Neural crest cell (in vitro differentiated cells): ENCODE results near the gene PHF19. TPM values are rescaled to one million over a fixed set of nuclear protein-coding genes. Genes with fewer than 3 reads are reported as not detected.

ENCODE experiments used
- DNase-seq: peaks from one replicate; pipeline ENCODE4 v3.0.0; 2021; ENCODE audit warnings: low read depth, mixed read lengths, low spot score
- H3K27ac Mint-ChIP-seq: one replicate; pipeline ENCODE4 v1.8.0; 2021; ENCODE audit warnings: mild to moderate bottlenecking, mixed read lengths; ENCODE audit not compliant: unreplicated experiment
- H3K27me3 Mint-ChIP-seq: 2 replicates; pipeline ENCODE4 v1.8.0; 2021; ENCODE audit warnings: low read depth, mild to moderate bottlenecking, mixed read lengths
- H3K36me3 Mint-ChIP-seq: 2 replicates; pipeline ENCODE4 v1.8.0; 2021; ENCODE audit warnings: low read depth, mild to moderate bottlenecking, mixed read lengths
- H3K4me1 Mint-ChIP-seq: 2 replicates; pipeline ENCODE4 v1.8.0; 2021; ENCODE audit warnings: mixed read lengths
- H3K4me3 Mint-ChIP-seq: one replicate; pipeline ENCODE4 v1.8.0; 2021; ENCODE audit warnings: mild to moderate bottlenecking, mixed read lengths
- H3K9me3 Mint-ChIP-seq: 2 replicates; pipeline ENCODE4 v1.8.0; 2021; ENCODE audit warnings: mixed read lengths
- CTCF ChIP-seq: fragments of 200-600 bp; sonication (generic); conservative IDR thresholded peaks from 2 replicates; pipeline ENCODE4 v1.5.0; 2021; ENCODE audit warnings: antibody characterized with exemption, mild to moderate bottlenecking
- total RNA-seq: library from RNA; stranded (reverse); gene quantifications from 2 replicates; pipeline ENCODE4 v1.2.1, GENCODE V29; 2021

PHF19 gene
- total RNA-seq, 1 donor from 2014 or later, result 110 TPM

- H3K36me3 Mint-ChIP-seq, result peaks cover 44% of the 10 kb centered on the region
- no peak overlapping the region for H3K4me3 Mint-ChIP-seq
- no peak for TF ChIP-seq CTCF
- H3K4me1 Mint-ChIP-seq, result no peaks in the 10 kb centered on the region
- no peaks in the 10 kb centered on the region for H3K27me3 Mint-ChIP-seq
- DNase-seq, result no peak
- no peak overlapping the region for H3K27ac Mint-ChIP-seq
- no peaks in the 10 kb centered on the region for H3K9me3 Mint-ChIP-seq
Measured at GRCh38 chr9:120830865-120831264, 46.1 kb downstream of the PHF19 start.

GRCh38 chr9:120830151-120830550 is 46.8 kb downstream of the PHF19 start:
- H3K4me3 Mint-ChIP-seq, result no peak overlapping the region
- no peaks in the 10 kb centered on the region for H3K9me3 Mint-ChIP-seq
- no peak overlapping the region for H3K27ac Mint-ChIP-seq
- TF ChIP-seq CTCF, result no peak
- H3K27me3 Mint-ChIP-seq, result no peaks in the 10 kb centered on the region
- peaks cover 43% of the 10 kb centered on the region for H3K36me3 Mint-ChIP-seq
- DNase-seq, result no peak
- H3K4me1 Mint-ChIP-seq, result no peaks in the 10 kb centered on the region

- Mint-ChIP-seq H3K27ac (no peak overlapping the region), H3K27me3 (no peaks in the 10 kb centered on the region), H3K4me3 (no peak overlapping the region), H3K4me1 (no peaks in the 10 kb centered on the region), H3K9me3 (peaks cover 1% of the 10 kb centered on the region), H3K36me3 (peaks cover 45% of the 10 kb centered on the region)
- DNase-seq, result no peak
- TF ChIP-seq CTCF, result no peak
Measured at GRCh38 chr9:120829650-120830049, 47.3 kb downstream of the PHF19 start.

- peaks cover 32% of the 10 kb centered on the region for H3K36me3 Mint-ChIP-seq
- H3K4me1 Mint-ChIP-seq, result no peaks in the 10 kb centered on the region
Measured at GRCh38 chr9:120820095-120820494, 56.9 kb downstream of the PHF19 start.

GRCh38 chr9:120818595-120818994 is 58.4 kb downstream of the PHF19 start:
- Mint-ChIP-seq H3K4me3 (no peak overlapping the region), H3K27me3 (no peaks in the 10 kb centered on the region), H3K4me1 (no peaks in the 10 kb centered on the region), H3K36me3 (peaks cover 23% of the 10 kb centered on the region), H3K9me3 (no peaks in the 10 kb centered on the region), H3K27ac (no peak overlapping the region)
- no peak for DNase-seq
- no peak for TF ChIP-seq CTCF

More at GRCh38 chr9:120820095-120820494, 56.9 kb downstream of the PHF19 start:
- no peak for DNase-seq
- no peak overlapping the region for H3K4me3 Mint-ChIP-seq
- no peaks in the 10 kb centered on the region for H3K27me3 Mint-ChIP-seq
- TF ChIP-seq CTCF, result no peak
- H3K9me3 Mint-ChIP-seq, result peaks cover 2% of the 10 kb centered on the region
- no peak overlapping the region for H3K27ac Mint-ChIP-seq

- no peak for TF ChIP-seq CTCF
- Mint-ChIP-seq H3K27me3 (no peaks in the 10 kb centered on the region), H3K9me3 (no peaks in the 10 kb centered on the region), H3K27ac (no peak overlapping the region), H3K4me1 (no peaks in the 10 kb centered on the region), H3K36me3 (peaks cover 20% of the 10 kb centered on the region), H3K4me3 (no peak overlapping the region)
- no peak for DNase-seq
Measured at GRCh38 chr9:120815075-120815474, 61.9 kb downstream of the PHF19 start.
